Endodermal cell (in vitro differentiated cells): ENCODE results near the gene PPP2R1B. TPM values are rescaled to one million over a fixed set of nuclear protein-coding genes. Genes with fewer than 3 reads are reported as not detected.
A peak's percentile ranks its signal among the peaks of the same experiment; 100 is the strongest.

Experiments
- DNase-seq: peaks from one replicate; pipeline ENCODE4 v3.0.0-alpha.2; 2017
- H3K27ac ChIP-seq: 2 replicates; pipeline ENCODE4 v1.5.1; 2013; ENCODE audit warnings: mild to moderate bottlenecking, low read depth, low read length, moderate library complexity
- H3K27me3 ChIP-seq: 2 replicates; pipeline ENCODE4 v1.6.1; 2013; ENCODE audit warnings: mild to moderate bottlenecking, low read length, moderate library complexity; ENCODE audit not compliant: insufficient read depth, control insufficient read depth, poor library complexity, severe bottlenecking
- H3K36me3 ChIP-seq: 2 replicates; pipeline ENCODE4 v1.7.0; 2013; ENCODE audit warnings: mild to moderate bottlenecking, low read length, moderate library complexity; ENCODE audit not compliant: control insufficient read depth, insufficient read depth
- H3K4me1 ChIP-seq: one replicate; pipeline ENCODE4 v1.7.0; 2013; ENCODE audit warnings: low read length; ENCODE audit not compliant: control insufficient read depth, insufficient read depth
- H3K4me3 ChIP-seq: 2 replicates; pipeline ENCODE4 v1.5.1; 2013; ENCODE audit warnings: mild to moderate bottlenecking, low read length, moderate library complexity
- H3K9ac ChIP-seq: 2 replicates; pipeline ENCODE4 v1.6.1; 2013; ENCODE audit warnings: mild to moderate bottlenecking, low read length, moderate library complexity; ENCODE audit not compliant: poor library complexity, severe bottlenecking; ENCODE audit errors: extremely low read depth
- H3K9me3 ChIP-seq: 2 replicates; pipeline ENCODE4 v1.6.1; 2013; ENCODE audit warnings: mild to moderate bottlenecking, low read length, moderate library complexity; ENCODE audit not compliant: control insufficient read depth
- H3K27ac Mint-ChIP-seq: 2 replicates; pipeline ENCODE4 v1.8.0; 2020; ENCODE audit warnings: mixed read lengths
- H3K27me3 Mint-ChIP-seq: 2 replicates; pipeline ENCODE4 v1.8.0; 2021; ENCODE audit warnings: mild to moderate bottlenecking, mixed read lengths; ENCODE audit not compliant: insufficient read depth
- H3K36me3 Mint-ChIP-seq: 2 replicates; pipeline ENCODE4 v1.8.0; 2020; ENCODE audit warnings: low read depth, mixed read lengths
- H3K4me1 Mint-ChIP-seq: 2 replicates; pipeline ENCODE4 v1.8.0; 2020; ENCODE audit warnings: mixed read lengths
- H3K4me3 Mint-ChIP-seq: 2 replicates; pipeline ENCODE4 v1.8.0; 2020; ENCODE audit warnings: mild to moderate bottlenecking, moderate library complexity, mixed read lengths
- H3K9me3 Mint-ChIP-seq: 2 replicates; pipeline ENCODE4 v1.8.0; 2020; ENCODE audit warnings: mild to moderate bottlenecking, mixed read lengths
- CTCF ChIP-seq: fragments of 200-600 bp; sonication (generic); conservative IDR thresholded peaks from 2 replicates; pipeline ENCODE4 v1.5.0; 2021; ENCODE audit warnings: antibody characterized with exemption, mild to moderate bottlenecking
- WGBS, 2 experiments: methylation state at CpG; one replicate each; pipeline versions ENCODE4 v1.1.5 to v1.1.7; 2013; ENCODE audit warnings: missing lambda C conversion rate in 2 of 2, mixed read lengths in 1 of 2; ENCODE audit not compliant: insufficient coverage in 1 of 2, insufficient read length in 1 of 2; 5-methylcytosine and 5-hydroxymethylcytosine counted together
- total RNA-seq, 2 donors: library from RNA; stranded (reverse); fragmentation: NEBNext Ultra II Directional in 1 of 2; extraction: Animal tissue kit (Norgen Biotek cat#: 25700) in 1 of 2; gene quantifications; 2 replicates in 1 of 2; 3 replicates in 1 of 2; pipeline ENCODE4 v1.2.1, GENCODE V29; 2021

The PPP2R1B gene
- total RNA-seq, 2 donors from 2014 or later: 70.0 to 89.7 TPM

- H3K36me3 ChIP-seq: peaks cover 32% of the 10 kb centered on the region
- no peaks in the 10 kb centered on the region for H3K9me3 ChIP-seq
- H3K9ac ChIP-seq: no peak overlapping the region
- Mint-ChIP-seq H3K27ac (peak overlapping the region; percentile 14), H3K36me3 (peaks cover 11% of the 10 kb centered on the region), H3K9me3 (no peaks in the 10 kb centered on the region), H3K27me3 (no peaks in the 10 kb centered on the region), H3K4me1 (peaks cover 20% of the 10 kb centered on the region), H3K4me3 (no peak overlapping the region)
- H3K4me3 ChIP-seq: no peak overlapping the region
- H3K27me3 ChIP-seq: no peaks in the 10 kb centered on the region
- no peak for DNase-seq
- H3K4me1 ChIP-seq: peaks cover under 1% of the 10 kb centered on the region
- peak overlapping the region; percentile 95 for H3K27ac ChIP-seq
- no peak for TF ChIP-seq CTCF
- 92% methylated on average over 5 to 6 of the region's 6 CpGs for WGBS, 2 experiments
Observed at GRCh38 chr11:111734954-111735261, 31.3 kb downstream of the PPP2R1B start.

GRCh38 chr11:111734101-111734953, 31.9 kb downstream of the PPP2R1B start:
- WGBS, 2 experiments: 82 to 85% methylated on average over 5 to 8 of the region's 8 CpGs
- H3K4me3 ChIP-seq: no peak overlapping the region
- no peaks in the 10 kb centered on the region for H3K9me3 ChIP-seq
- Mint-ChIP-seq H3K27me3 (no peaks in the 10 kb centered on the region), H3K36me3 (peaks cover 8% of the 10 kb centered on the region), H3K9me3 (no peaks in the 10 kb centered on the region), H3K4me1 (peaks cover 20% of the 10 kb centered on the region), H3K27ac (peak overlapping the region; percentile 14), H3K4me3 (no peak overlapping the region)
- peak; percentile 57 for DNase-seq
- H3K27me3 ChIP-seq: no peaks in the 10 kb centered on the region
- peaks cover 3% of the 10 kb centered on the region for H3K4me1 ChIP-seq
- no peak overlapping the region for H3K9ac ChIP-seq
- no peak for TF ChIP-seq CTCF
- peaks cover 28% of the 10 kb centered on the region for H3K36me3 ChIP-seq
- H3K27ac ChIP-seq: peak overlapping the region; percentile 95

DNA sequence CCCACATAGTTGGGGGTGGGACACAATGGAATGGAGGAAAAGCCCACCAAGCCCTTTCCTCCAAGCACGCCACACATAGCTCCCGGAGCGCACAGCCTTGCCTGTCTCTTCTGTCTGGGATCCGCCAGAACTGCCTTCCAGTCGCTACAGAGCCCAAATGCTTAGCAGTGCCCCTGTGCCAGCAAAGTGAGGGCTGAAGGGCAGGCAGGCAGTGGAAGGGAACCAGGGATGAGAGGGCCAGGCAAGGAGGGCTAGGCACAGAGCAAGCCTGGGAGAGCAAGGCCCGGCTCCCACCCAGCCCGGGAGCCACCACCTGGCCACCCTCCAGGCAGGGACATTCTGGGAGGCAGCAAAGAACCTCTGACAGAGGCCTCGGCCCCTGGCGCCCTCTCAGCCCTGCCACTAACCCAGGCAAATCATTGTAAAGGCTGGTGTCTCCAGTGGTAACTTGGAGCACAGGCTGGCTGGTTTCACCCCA, 32.5 kb downstream of the PPP2R1B start:
- no peak overlapping the region for H3K27ac Mint-ChIP-seq
- H3K9me3 Mint-ChIP-seq: no peaks in the 10 kb centered on the region
- peaks cover 3% of the 10 kb centered on the region for H3K4me1 ChIP-seq
- H3K4me1 Mint-ChIP-seq: peaks cover 20% of the 10 kb centered on the region
- no peaks in the 10 kb centered on the region for H3K27me3 Mint-ChIP-seq
- no peak for TF ChIP-seq CTCF
- no peaks in the 10 kb centered on the region for H3K9me3 ChIP-seq
- peaks cover 21% of the 10 kb centered on the region for H3K36me3 ChIP-seq
- H3K4me3 Mint-ChIP-seq: no peak overlapping the region
- peaks cover 6% of the 10 kb centered on the region for H3K36me3 Mint-ChIP-seq
- 77 to 91% methylated on average over 5 to 9 of the region's 9 CpGs for WGBS, 2 experiments
- H3K4me3 ChIP-seq: no peak overlapping the region
- peak overlapping the region; percentile 95 for H3K27ac ChIP-seq
- no peak overlapping the region for H3K9ac ChIP-seq
- peak; percentile 53 for DNase-seq
- no peaks in the 10 kb centered on the region for H3K27me3 ChIP-seq
